Adrenal gland (tissue), 12 donors: ENCODE measurements around the gene SLC25A24. TPM values are rescaled to one million over a fixed set of nuclear protein-coding genes. Genes with fewer than 3 reads are reported as not detected.
A peak's percentile ranks its signal among the peaks of the same experiment; 100 is the strongest.
"Not testable (repeated sequence)": the region's sequence is repeated elsewhere in the genome, so short reads cannot be mapped to it uniquely, and the experiment has no call there.

ENCODE experiments used
- DNase-seq, 7 donors: peaks; one replicate each; pipeline ENCODE4 v3.0.0-alpha.2; 2019 to 2020
- H3K27ac ChIP-seq, 5 donors: fragments of 200-600 bp; sonication (generic) in 4 of 5; 1 replicate in 3 of 5; 2 replicates in 2 of 5; pipeline versions ENCODE4 v1.5.1 to v1.8.0; 2016 to 2020; ENCODE audit warnings: mild to moderate bottlenecking in 1 of 5
- H3K27me3 ChIP-seq: fragments of 200-600 bp; 2 replicates; pipeline ENCODE4 v1.8.0; 2021
- H3K36me3 ChIP-seq, 2 donors: fragments of 200-600 bp; replicated peaks in 1 of 2; 1 replicate in 1 of 2; 2 replicates in 1 of 2; pipeline versions ENCODE4 v1.5.1 to v1.8.0; 2018 to 2022
- H3K4me1 ChIP-seq, 2 donors: fragments of 200-600 bp; replicated peaks in 1 of 2; 1 replicate in 1 of 2; 2 replicates in 1 of 2; pipeline versions ENCODE4 v1.5.1 to v1.8.0; 2018 to 2021
- H3K4me3 ChIP-seq, 4 donors: fragments of 200-600 bp; sonication (generic) in 3 of 4; one replicate each; pipeline ENCODE4 v1.5.1; 2016 to 2018
- H3K9me3 ChIP-seq, 3 donors: fragments of 200-600 bp; sonication (generic) in 1 of 3; replicated peaks in 1 of 3; 1 replicate in 2 of 3; 2 replicates in 1 of 3; pipeline versions ENCODE4 v1.5.1 to v1.8.0; 2016 to 2021
- CTCF ChIP-seq, 6 experiments: fragments of 450-650 bp in 4 of 6; fragments of 200-600 bp in 2 of 6; sonication (generic) in 1 of 6; IDR thresholded peaks; 1 replicate in 5 of 6; 2 replicates in 1 of 6; pipeline versions ENCODE4 v1.5.1 to v1.8.0; 2016 to 2021; ENCODE audit warnings: antibody characterized with exemption in 6 of 6, mild to moderate bottlenecking in 2 of 6, moderate library complexity in 1 of 6
- POLR2A ChIP-seq, 2 donors: fragments of 450-650 bp; IDR thresholded peaks; one replicate each; pipeline ENCODE4 v1.6.1; 2017; ENCODE audit warnings: antibody characterized with exemption in 2 of 2, mild to moderate bottlenecking in 2 of 2, moderate library complexity in 1 of 2
- WGBS, 4 donors: extraction: QIAGEN DNeasy Blood & Tissue Kit in 2 of 4; methylation state at CpG; one replicate each; pipeline versions ENCODE4 v1.1.5 to v1.1.7; 2013 to 2017; 5-methylcytosine and 5-hydroxymethylcytosine counted together
- intact Hi-C, 2 donors: fragments of 100-400 bp; cut with DNase I; formaldehyde crosslinking; loops; one replicate each; pipeline versions ENCODE4 v1.14.1 to v1.15.0; 2022 to 2023
- polyA plus RNA-seq, 3 donors: library from polyadenylated mRNA; stranded (reverse); fragments of 200-250 nt in 2 of 3; fragments of 350-450 nt in 1 of 3; fragmentation: Illumina TruSeq in 1 of 3; extraction: RNeasy Lipid Tissue Mini Kit (QIAGEN cat#74804) in 1 of 3; gene quantifications; one replicate each; pipeline ENCODE4 v1.2.3, GENCODE V29; 2013 to 2014
- total RNA-seq, 9 donors: library from RNA; depleted of rRNA in 4 of 9; stranded (reverse); fragments of >200 nt in 4 of 9; fragments of 120-200 nt in 1 of 9; fragmentation: NEBNext Ultra II Directional in 1 of 9; extraction: Animal tissue kit (Norgen Biotek cat#: 25700) in 1 of 9; gene quantifications; one replicate each; pipeline versions ENCODE4 v1.1.0 to v1.2.4, GENCODE V29; 2013 to 2023
- donor health status: healthy with polysubstance abuse.
- donor health status: Bipolar disorder and iron deficiency.
- donor health status: DM: yes; HTN: yes; CAD: no.
- donor health status: DM: no; HTN: no; CAD: no.
- donor health status: DM: no; HTN: no; CAD: no.
- donor health status: DM: yes; HTN: yes; CAD: no.

The SLC25A24 gene
- total and polyA plus RNA-seq, 12 donors = 3.9 to 38.5 (median 27.2) TPM

- WGBS, 4 donors = 65 to 76% (median 74%) methylated on average over 5 to 11 of the region's 11 CpGs
- TF ChIP-seq CTCF (IDR thresholded peaks at IDR 0.05) (no peak), POLR2A (IDR thresholded peaks at IDR 0.05) (no peak)
- intact Hi-C loops = no loop called here
Observed at GRCh38 chr1:108209456-108210108, 9.4 kb upstream of the SLC25A24 start.

GRCh38 chr1:108208724-108209446 lies 8.7 kb upstream of the SLC25A24 start:
- Histone ChIP-seq H3K36me3 (no peaks in the 10 kb centered on the region), H3K4me1 (no peaks in the 10 kb centered on the region), H3K4me3 (no peak overlapping the region), H3K9me3 (no peaks in the 10 kb centered on the region), H3K27ac (no peak overlapping the region), H3K27me3 (peaks cover 16% of the 10 kb centered on the region)
- no peak for DNase-seq
- intact Hi-C loops = no loop called here
- TF ChIP-seq POLR2A (IDR thresholded peaks at IDR 0.05) (no peak), CTCF (IDR thresholded peaks at IDR 0.05) (no peak)
- WGBS, 4 donors = 68 to 75% (median 71%) methylated on average over 7 to 11 of the region's 11 CpGs

More at GRCh38 chr1:108209456-108210108, 9.4 kb upstream of the SLC25A24 start:
- H3K4me1 ChIP-seq = no peaks in the 10 kb centered on the region
- H3K27me3 ChIP-seq = peaks cover 18% of the 10 kb centered on the region
- H3K36me3 ChIP-seq = no peaks in the 10 kb centered on the region
- no peaks in the 10 kb centered on the region for H3K9me3 ChIP-seq
- H3K4me3 ChIP-seq = no peak overlapping the region
- DNase-seq = no peak
- no peak overlapping the region for H3K27ac ChIP-seq

- DNase-seq, H3K4me3 ChIP-seq, H3K27me3 ChIP-seq, H3K27ac ChIP-seq, H3K36me3 ChIP-seq, intact Hi-C loops, H3K9me3 ChIP-seq: not testable (repeated sequence)
- 80 to 94% (median 85%) methylated on average over 3 of the region's 3 CpGs for WGBS, 4 donors
- H3K4me1 ChIP-seq = peaks cover 14 to 15% of the 10 kb centered on the region in 2 donors
Observed at GRCh38 chr1:108203582-108203981, 3.4 kb upstream of the SLC25A24 start.

GRCh38 chr1:108201687-108202086 lies 1.5 kb upstream of the SLC25A24 start:
- TF ChIP-seq CTCF (IDR thresholded peaks at IDR 0.05) (no peak), POLR2A (IDR thresholded peaks at IDR 0.05) (no peak)
- intact Hi-C loops = no loop called here
- H3K4me3 ChIP-seq = no peak overlapping the region
- WGBS, 4 donors = 60 to 68% (median 64%) methylated on average over 5 of the region's 5 CpGs
- no peaks in the 10 kb centered on the region for H3K36me3 ChIP-seq
- no peak for DNase-seq
- H3K27ac ChIP-seq = peak overlapping the region in 1 of 5 donors; percentile 89
- no peaks in the 10 kb centered on the region for H3K27me3 ChIP-seq
- H3K9me3 ChIP-seq = no peaks in the 10 kb centered on the region
- peaks cover 18 to 27% of the 10 kb centered on the region in 2 donors for H3K4me1 ChIP-seq
